ENCODE measurements around the gene LOXHD1. TPM values are rescaled to one million over a fixed set of nuclear protein-coding genes. Genes with fewer than 3 reads are reported as not detected.

LOXHD1 gene
- total and polyA plus RNA-seq, 10 of the 15 experiments (the other 5 are each of a cell fraction or from before 2014, with no cell fraction given): not detected

- Histone ChIP-seq H3K9ac (ENCODE audit: control insufficient read depth, insufficient read depth, low read length) (no peak overlapping the region), H2AFZ (ENCODE audit: control insufficient read depth, low read depth, low read length) (no peak overlapping the region), H4K20me1 (ENCODE audit: control insufficient read depth, insufficient read depth) (no peaks in the 10 kb centered on the region), H3K4me2 (ENCODE audit: control insufficient read depth, insufficient read depth) (no peak overlapping the region), H3K36me3 (ENCODE audit: control insufficient read depth in 2 of 2, insufficient read depth in 2 of 2, low read length in 1 of 2) (no peaks in the 10 kb centered on the region), H3K79me2 (ENCODE audit: control insufficient read depth, insufficient read depth, low read length) (no peaks in the 10 kb centered on the region), H3K4me1 (ENCODE audit: control insufficient read depth, insufficient read depth, low read length) (no peaks in the 10 kb centered on the region), H3K9me3 (replicated peaks; ENCODE audit: control insufficient read depth, insufficient read depth, low read length) (no peaks in the 10 kb centered on the region; the same call in 2 of the 3 replicates), H3K27ac (ENCODE audit: control insufficient read depth, insufficient read depth) (no peak overlapping the region), H3K27me3 (replicated peaks in 1 of 2; ENCODE audit: control insufficient read depth in 2 of 2, insufficient read depth in 2 of 2, low read length in 1 of 2) (peaks cover 0 to 3% of the 10 kb centered on the region in 2 experiments; a peak in 1 of 4 replicates), H3K4me3 (no peak overlapping the region)
- 15% methylated on average over 3 of the region's 3 CpGs for WGBS (ENCODE audit: insufficient coverage, insufficient replicate concordance, low lambda C conversion rate, missing lambda C conversion rate)
- FAIRE-seq (no peak), DNase-seq (ENCODE audit: low read depth, low spot score) (no peak), ATAC-seq (no peak)
- ChIA-PET RAD21 (ENCODE audit: unreplicated experiment) (no interaction called here), SMC1A (ENCODE audit: uncharacterized antibody, unreplicated experiment) (no interaction called here), POLR2A (no interaction called here), CTCF (no interaction called here)
- intact Hi-C loops (cut with micrococcal nuclease; ENCODE audit: unreplicated experiment): no loop called here
- BruUV-seq (replicated peaks): no TSS peak
- in situ Hi-C loops (cut with MboI): no loop called here
- TF ChIP-seq ZNF217 (IDR thresholded peaks at IDR 0.05): no peak
- no peak for TF ChIP-seq RAD21 (IDR thresholded peaks at IDR 0.05; ENCODE audit: insufficient read depth, low read depth, low read length)
- TF ChIP-seq ETV6 (conservative IDR thresholded peaks at IDR 0.05 in 1 of 2, IDR thresholded peaks at IDR 0.05 in 1 of 2; ENCODE audit: borderline replicate concordance in 1 of 2, low read depth in 1 of 2): no peak
- no peak for TF ChIP-seq IRF3 (IDR thresholded peaks at IDR 0.05)
- TF ChIP-seq STAT3 (IDR thresholded peaks at IDR 0.05; ENCODE audit: low read depth, low read length): no peak
- no peak for TF ChIP-seq ZBTB4 (CRISPR knock-in tag; IDR thresholded peaks at IDR 0.05)
- TF ChIP-seq FOXM1 (IDR thresholded peaks at IDR 0.05; ENCODE audit: low read depth, low read length): no peak
- TF ChIP-seq RCOR1 (conservative IDR thresholded peaks at IDR 0.05; ENCODE audit: low read depth, low read length): no peak
- TF ChIP-seq SPI1 (IDR thresholded peaks at IDR 0.05; ENCODE audit: borderline replicate concordance, insufficient read depth, low read depth, low read length): no peak
- no peak for TF ChIP-seq SIN3A (IDR thresholded peaks at IDR 0.05; ENCODE audit: low read depth, low read length)
- no peak for TF ChIP-seq CEBPZ (IDR thresholded peaks at IDR 0.05; ENCODE audit: low read depth, low read length)
- TF ChIP-seq FOXK2 (IDR thresholded peaks at IDR 0.05): no peak
- no peak for TF ChIP-seq NR2F1 (conservative IDR thresholded peaks at IDR 0.05)
- TF ChIP-seq CREM (IDR thresholded peaks at IDR 0.05; ENCODE audit: low read depth): no peak
- TF ChIP-seq PAX5 (IDR thresholded peaks at IDR 0.05; ENCODE audit: borderline replicate concordance, low read depth, low read length): no peak
- no peak for TF ChIP-seq SUPT20H (IDR thresholded peaks at IDR 0.05; ENCODE audit: borderline replicate concordance, control insufficient read depth, low read depth, low read length)
- no peak for TF ChIP-seq POLR2A (IDR thresholded peaks at IDR 0.05; ENCODE audit: low read depth, low read length)
- no peak for TF ChIP-seq ESRRA (IDR thresholded peaks at IDR 0.05; ENCODE audit: low read length)
These were observed 211.3 kb downstream of the LOXHD1 start for GRCh38 chr18:46445522-46446313.

Data from GM12878 (cell line).